Loucy (cell line): ENCODE data around the gene CNIH4.

ENCODE experiments used
- H2AFZ ChIP-seq: fragments of 200-600 bp; sonication (generic); 2 replicates; pipeline ENCODE4 v1.6.0; 2016; ENCODE audit warnings: antibody characterized with exemption, mild to moderate bottlenecking, low read length, moderate library complexity
- H3F3A ChIP-seq: fragments of 200-600 bp; 2 replicates; pipeline ENCODE4 v1.6.0; 2016; ENCODE audit warnings: antibody characterized with exemption, low read depth, mild to moderate bottlenecking
- H3K27me3 ChIP-seq: fragments of 200-600 bp; sonication (generic); 2 replicates; pipeline ENCODE4 v1.6.1; 2014; ENCODE audit warnings: low read length, mild to moderate bottlenecking; ENCODE audit not compliant: insufficient read depth, poor library complexity, severe bottlenecking
- H3K36me3 ChIP-seq: fragments of 200-600 bp; sonication (generic); 2 replicates; pipeline ENCODE4 v1.6.1; 2016; ENCODE audit warnings: low read length; ENCODE audit not compliant: insufficient read depth
- H3K4me1 ChIP-seq: fragments of 200-600 bp; sonication (generic); 2 replicates; pipeline ENCODE4 v1.5.1; 2014; ENCODE audit warnings: low read length, mild to moderate bottlenecking; ENCODE audit not compliant: insufficient read depth, poor library complexity, severe bottlenecking
- H3K4me2 ChIP-seq: fragments of 200-600 bp; sonication (generic); 2 replicates; pipeline ENCODE4 v1.6.0; 2014; ENCODE audit warnings: antibody characterized with exemption, low read length, low read depth, mild to moderate bottlenecking; ENCODE audit not compliant: poor library complexity, severe bottlenecking
- H3K4me3 ChIP-seq: fragments of 200-600 bp; sonication (generic); 2 replicates; pipeline ENCODE4 v1.5.1; 2014; ENCODE audit warnings: low read length, mild to moderate bottlenecking, mixed read lengths; ENCODE audit not compliant: poor library complexity, severe bottlenecking
- H3K79me2 ChIP-seq: fragments of 200-600 bp; sonication (generic); 2 replicates; pipeline ENCODE4 v1.6.1; 2014; ENCODE audit warnings: low read length; ENCODE audit not compliant: insufficient read depth
- H3K9ac ChIP-seq: fragments of 200-600 bp; sonication (generic); 2 replicates; pipeline ENCODE4 v1.6.0; 2014; ENCODE audit warnings: mild to moderate bottlenecking, low read depth, low read length, moderate library complexity; ENCODE audit not compliant: poor library complexity, severe bottlenecking
- H3K9me2 ChIP-seq: fragments of 200-600 bp; sonication (generic); replicated peaks from 2 replicates; pipeline ENCODE4 v1.6.1; 2016; ENCODE audit warnings: low read depth, low read length, mixed read lengths
- H3K9me3 ChIP-seq: fragments of 200-600 bp; sonication (generic); 2 replicates; pipeline ENCODE4 v1.6.1; 2014; ENCODE audit warnings: mild to moderate bottlenecking, antibody characterized with exemption, low read length, low read depth; ENCODE audit not compliant: insufficient read depth
- H4K20me1 ChIP-seq: fragments of 200-600 bp; sonication (generic); 2 replicates; pipeline ENCODE4 v1.6.0; 2014; ENCODE audit warnings: antibody characterized with exemption, low read length, mild to moderate bottlenecking; ENCODE audit not compliant: insufficient read depth, poor library complexity, severe bottlenecking
- EZH2phosphoT487 ChIP-seq: fragments of 200-600 bp; IDR thresholded peaks from 2 replicates; pipeline ENCODE4 v1.6.1; 2018; ENCODE audit warnings: antibody characterized with exemption, mild to moderate bottlenecking, moderate library complexity, borderline replicate concordance
- TF ChIP-seq, protein P1 (sequence below): fragments of 200-600 bp; sonication (generic); conservative IDR thresholded peaks from 2 replicates; pipeline ENCODE4 v1.5.1; 2014; ENCODE audit warnings: mild to moderate bottlenecking, antibody characterized with exemption, low read length

Gene CNIH4

DNA sequence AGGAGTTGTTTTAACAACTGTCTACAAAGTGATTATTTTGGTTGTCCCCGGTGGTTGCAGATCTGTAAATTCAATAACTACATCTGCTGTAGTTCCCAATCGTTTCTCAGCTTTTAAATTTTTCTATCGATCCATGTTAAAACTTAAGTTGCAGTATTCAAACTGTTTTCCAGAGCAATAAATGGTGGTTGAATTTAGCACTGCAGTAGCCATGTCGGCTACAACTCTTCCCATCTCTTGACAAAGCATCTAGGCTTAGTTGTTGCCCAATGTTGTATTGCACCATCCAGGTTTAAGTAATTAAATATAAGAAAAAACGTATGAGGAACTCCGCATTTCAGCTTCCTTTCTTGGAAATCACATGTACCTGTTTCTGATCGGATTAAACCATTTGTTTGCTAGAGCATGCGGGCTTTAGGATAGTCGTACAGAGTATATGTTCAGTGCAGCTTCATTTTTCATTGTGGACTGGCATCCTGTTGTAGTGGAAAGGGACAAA, 996 bp downstream of the CNIH4 start:
- peak overlapping the region; percentile 94 for H3K4me2 ChIP-seq
- peaks cover 18% of the 10 kb centered on the region for H4K20me1 ChIP-seq
- H3K9me3 ChIP-seq, result no peaks in the 10 kb centered on the region
- no peak for TF ChIP-seq EZH2phosphoT487
- TF ChIP-seq, protein P1, sequence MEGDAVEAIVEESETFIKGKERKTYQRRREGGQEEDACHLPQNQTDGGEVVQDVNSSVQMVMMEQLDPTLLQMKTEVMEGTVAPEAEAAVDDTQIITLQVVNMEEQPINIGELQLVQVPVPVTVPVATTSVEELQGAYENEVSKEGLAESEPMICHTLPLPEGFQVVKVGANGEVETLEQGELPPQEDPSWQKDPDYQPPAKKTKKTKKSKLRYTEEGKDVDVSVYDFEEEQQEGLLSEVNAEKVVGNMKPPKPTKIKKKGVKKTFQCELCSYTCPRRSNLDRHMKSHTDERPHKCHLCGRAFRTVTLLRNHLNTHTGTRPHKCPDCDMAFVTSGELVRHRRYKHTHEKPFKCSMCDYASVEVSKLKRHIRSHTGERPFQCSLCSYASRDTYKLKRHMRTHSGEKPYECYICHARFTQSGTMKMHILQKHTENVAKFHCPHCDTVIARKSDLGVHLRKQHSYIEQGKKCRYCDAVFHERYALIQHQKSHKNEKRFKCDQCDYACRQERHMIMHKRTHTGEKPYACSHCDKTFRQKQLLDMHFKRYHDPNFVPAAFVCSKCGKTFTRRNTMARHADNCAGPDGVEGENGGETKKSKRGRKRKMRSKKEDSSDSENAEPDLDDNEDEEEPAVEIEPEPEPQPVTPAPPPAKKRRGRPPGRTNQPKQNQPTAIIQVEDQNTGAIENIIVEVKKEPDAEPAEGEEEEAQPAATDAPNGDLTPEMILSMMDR, result no peak
- peak overlapping the region; percentile 72 for H3K9ac ChIP-seq
- no peaks in the 10 kb centered on the region for H3F3A ChIP-seq
- no peaks in the 10 kb centered on the region for H3K36me3 ChIP-seq
- no peaks in the 10 kb centered on the region for H3K9me2 ChIP-seq
- peaks cover 25% of the 10 kb centered on the region for H3K4me1 ChIP-seq
- no peak overlapping the region for H2AFZ ChIP-seq
- no peaks in the 10 kb centered on the region for H3K27me3 ChIP-seq
- peaks cover 54% of the 10 kb centered on the region for H3K79me2 ChIP-seq
- peak overlapping the region; percentile 85 for H3K4me3 ChIP-seq

DNA sequence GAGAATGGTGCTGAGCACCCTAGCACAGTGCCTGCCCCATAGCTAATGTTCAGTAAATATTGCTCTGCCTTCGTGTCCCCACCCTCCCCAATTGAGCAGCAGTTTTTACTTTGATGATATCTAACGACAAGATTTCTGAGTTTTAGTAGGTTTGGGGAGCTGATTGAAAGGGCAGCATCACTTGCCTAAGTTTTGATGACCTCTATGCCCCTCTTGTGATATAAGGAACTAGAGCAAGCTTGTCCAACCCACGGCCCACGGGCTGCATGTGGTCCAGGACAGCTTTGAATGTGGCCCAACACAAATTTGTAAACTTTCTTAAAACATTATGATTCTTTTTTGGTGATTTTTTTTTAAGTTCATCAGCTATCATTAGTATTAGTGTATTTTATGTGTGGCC, 1.6 kb downstream of the CNIH4 start:
- no peaks in the 10 kb centered on the region for H3K36me3 ChIP-seq
- no peaks in the 10 kb centered on the region for H3K9me2 ChIP-seq
- H3K9ac ChIP-seq, result peak overlapping the region; percentile 72
- peaks cover 18% of the 10 kb centered on the region for H4K20me1 ChIP-seq
- no peaks in the 10 kb centered on the region for H3K9me3 ChIP-seq
- H3F3A ChIP-seq, result no peaks in the 10 kb centered on the region
- peak overlapping the region; percentile 85 for H3K4me3 ChIP-seq
- peaks cover 59% of the 10 kb centered on the region for H3K79me2 ChIP-seq
- TF ChIP-seq, protein P1, result no peak
- TF ChIP-seq EZH2phosphoT487, result no peak
- H3K4me1 ChIP-seq, result peaks cover 25% of the 10 kb centered on the region
- peak overlapping the region; percentile 94 for H3K4me2 ChIP-seq
- no peaks in the 10 kb centered on the region for H3K27me3 ChIP-seq
- no peak overlapping the region for H2AFZ ChIP-seq

DNA sequence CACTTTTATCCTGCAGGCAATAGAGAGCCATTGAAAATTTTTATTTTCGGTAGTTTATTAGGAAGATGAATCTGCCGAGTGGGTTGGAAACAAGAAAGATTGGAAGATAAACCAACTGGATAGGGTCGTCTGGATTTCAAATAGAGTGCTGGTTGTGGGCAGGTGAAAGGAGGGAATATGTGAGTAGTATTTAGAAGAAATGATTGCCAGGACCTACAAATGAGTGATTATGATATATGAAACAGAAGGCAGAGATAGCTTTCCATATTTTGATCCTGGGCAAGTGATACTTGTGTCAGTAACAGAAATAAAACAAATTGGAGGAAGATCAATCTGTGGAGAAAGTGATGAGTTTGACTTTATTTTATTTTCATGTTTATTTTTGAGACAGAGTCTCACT, 2.5 kb downstream of the CNIH4 start:
- Histone ChIP-seq H3F3A (no peaks in the 10 kb centered on the region), H4K20me1 (peaks cover 26% of the 10 kb centered on the region), H3K79me2 (peaks cover 68% of the 10 kb centered on the region), H3K9ac (no peak overlapping the region), H3K4me2 (peak overlapping the region; percentile 94), H3K36me3 (no peaks in the 10 kb centered on the region), H3K4me3 (peak overlapping the region; percentile 19), H3K27me3 (no peaks in the 10 kb centered on the region), H2AFZ (no peak overlapping the region), H3K9me3 (no peaks in the 10 kb centered on the region), H3K9me2 (no peaks in the 10 kb centered on the region), H3K4me1 (peaks cover 30% of the 10 kb centered on the region)
- TF ChIP-seq EZH2phosphoT487, result no peak
- TF ChIP-seq, protein P1, result no peak
